Right ventricle myocardium inferior (tissue), 1 donor: ENCODE data around the gene ARSJ. TPM values are rescaled to one million over a fixed set of nuclear protein-coding genes. Genes with fewer than 3 reads are reported as not detected.

ENCODE experiments used
- ATAC-seq: fragments of 200-7000 bp; cut with Tn5 transposase; one replicate; pipeline ENCODE4 v1.9.1; 2020; ENCODE audit warnings: mild to moderate bottlenecking, moderate library complexity
- DNase-seq: peaks from one replicate; pipeline ENCODE4 v3.0.0; 2021; ENCODE audit errors: missing footprints
- intact Hi-C: fragments of 100-400 bp; cut with DNase I; formaldehyde crosslinking; loops from one replicate; pipeline ENCODE4 v1.11.0; 2022
- total RNA-seq: library from RNA; stranded (reverse); fragmentation: NEBNext Ultra II Directional; extraction: Animal tissue kit (Norgen Biotek cat#: 25700); gene quantifications from one replicate; pipeline ENCODE4 v1.2.1, GENCODE V29; 2021
- donor health status: DM: no; HTN: yes; CAD: no; lungs with severe emphysema.

ARSJ gene
- total RNA-seq, 1 donor from 2014 or later, result 0.54 TPM

DNA sequence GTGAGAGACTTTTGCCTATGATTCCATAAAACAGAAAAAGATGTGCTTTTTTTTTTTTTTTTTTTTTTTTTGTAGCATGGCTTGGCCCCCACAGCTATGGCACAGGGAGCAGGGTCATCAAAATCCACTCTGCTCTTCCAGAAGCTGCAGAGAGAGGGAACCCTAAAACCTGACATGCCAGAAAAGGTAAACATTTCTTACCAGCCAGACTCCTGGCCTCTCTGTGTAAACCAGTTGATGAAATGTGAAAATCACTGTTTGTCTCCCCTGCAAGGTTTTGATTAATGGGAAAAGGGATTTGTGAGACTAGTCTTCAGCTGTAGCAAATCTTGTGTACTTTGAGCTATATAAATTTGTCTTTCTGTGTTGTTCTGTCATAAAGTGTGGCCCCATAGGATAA lies 105.9 kb downstream of the ARSJ start:
- ATAC-seq, result no peak
- intact Hi-C loops, result no loop called here
- no peak for DNase-seq

- intact Hi-C loops, result no loop called here
- no peak for DNase-seq
- ATAC-seq, result no peak
Measured at GRCh38 chr4:113872426-113873260, 106.8 kb downstream of the ARSJ start.

DNA sequence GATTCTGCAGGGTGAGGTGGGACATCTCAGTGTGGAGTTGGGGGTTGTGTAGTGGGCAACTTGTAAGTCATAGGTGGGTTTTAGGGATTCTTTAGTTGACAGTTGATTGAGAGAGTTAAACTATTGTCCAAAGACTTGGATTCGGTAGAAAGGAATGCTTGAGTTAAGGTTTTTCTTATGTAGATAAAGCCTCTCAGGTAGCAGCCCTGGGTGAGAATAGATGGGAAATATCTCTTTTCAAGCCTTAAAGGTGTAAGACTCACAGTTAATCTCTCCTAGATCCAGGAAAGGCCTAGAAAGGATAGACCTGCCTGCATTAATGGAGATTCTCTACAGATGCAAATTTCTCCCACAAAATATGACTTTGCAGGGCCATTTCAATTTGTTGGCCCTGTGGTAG lies 108.4 kb downstream of the ARSJ start:
- no peak for DNase-seq
- intact Hi-C loops, result no loop called here
- no peak for ATAC-seq

DNA sequence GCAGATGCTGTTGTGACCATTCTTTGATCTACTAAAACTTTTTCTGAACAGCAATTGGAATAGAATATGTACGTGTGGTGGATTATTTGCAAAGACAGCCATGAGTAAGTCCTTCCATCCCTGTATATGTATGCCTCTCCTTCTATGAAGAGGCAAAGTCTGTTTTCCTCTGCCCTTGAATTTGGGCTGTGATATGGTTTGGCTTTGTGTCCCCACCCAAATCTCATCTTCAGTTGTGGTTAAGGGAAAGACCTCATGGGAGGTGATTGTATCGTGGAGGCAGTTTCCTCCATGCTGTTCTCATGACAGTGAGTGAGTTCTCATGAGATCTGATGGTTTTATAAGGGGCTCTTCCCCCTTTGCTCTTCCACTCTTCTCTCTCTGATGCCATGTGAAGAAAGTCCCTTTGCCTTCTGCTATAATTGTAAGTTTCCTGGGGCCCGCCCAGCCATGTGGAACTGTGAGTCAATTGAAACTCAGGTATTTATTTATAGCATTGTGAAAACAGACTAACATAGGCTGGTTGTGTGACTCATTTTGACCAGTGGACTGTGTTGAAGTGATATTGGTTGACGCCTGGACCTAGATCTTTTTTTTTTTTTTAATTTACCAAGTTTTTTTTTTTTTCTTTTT lies 109.6 kb downstream of the ARSJ start:
- no peak for DNase-seq
- ATAC-seq, result no peak
- intact Hi-C loops, result no loop called here

DNA sequence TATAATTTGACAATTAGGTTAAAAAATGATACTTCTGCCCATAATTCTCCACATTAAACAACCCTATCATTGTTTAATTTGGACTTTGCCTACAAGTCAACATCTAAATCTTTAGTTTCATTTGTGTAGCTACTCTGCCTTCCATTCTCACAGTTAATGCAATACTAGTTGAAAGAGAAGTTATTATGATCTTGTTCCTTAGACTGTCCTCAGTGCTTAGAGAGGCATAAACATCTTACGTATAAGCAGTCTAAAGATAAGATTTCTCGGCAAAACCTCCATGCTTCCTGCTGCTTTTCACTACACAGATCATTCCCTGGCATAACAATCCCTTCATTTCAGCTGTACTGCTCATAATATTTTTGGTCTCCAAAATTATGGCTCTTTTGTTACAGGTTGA lies 112.8 kb downstream of the ARSJ start:
- DNase-seq (no peak), ATAC-seq (no peak)
- intact Hi-C loops, result no loop called here

DNA sequence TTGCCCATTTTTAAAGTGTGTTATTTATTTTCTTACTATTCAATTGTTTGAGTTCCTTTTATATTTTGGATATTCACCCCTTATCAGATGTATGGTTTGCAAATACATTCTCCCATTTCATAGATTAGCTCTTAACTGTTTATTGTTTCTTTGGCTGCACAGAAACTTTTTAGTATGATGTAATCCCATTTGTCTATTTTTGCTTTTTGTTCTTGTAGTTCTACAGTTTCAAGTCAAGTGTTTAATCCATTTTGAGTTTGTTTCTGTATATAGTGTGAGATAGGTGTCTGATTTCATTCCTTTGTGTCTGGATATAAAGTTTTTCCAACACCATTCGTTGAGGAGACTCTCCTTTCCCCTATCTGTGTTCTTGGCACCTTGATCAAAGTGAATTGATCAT lies 120.5 kb downstream of the ARSJ start:
- DNase-seq (no peak), ATAC-seq (no peak)
- intact Hi-C loops, result no loop called here

DNA sequence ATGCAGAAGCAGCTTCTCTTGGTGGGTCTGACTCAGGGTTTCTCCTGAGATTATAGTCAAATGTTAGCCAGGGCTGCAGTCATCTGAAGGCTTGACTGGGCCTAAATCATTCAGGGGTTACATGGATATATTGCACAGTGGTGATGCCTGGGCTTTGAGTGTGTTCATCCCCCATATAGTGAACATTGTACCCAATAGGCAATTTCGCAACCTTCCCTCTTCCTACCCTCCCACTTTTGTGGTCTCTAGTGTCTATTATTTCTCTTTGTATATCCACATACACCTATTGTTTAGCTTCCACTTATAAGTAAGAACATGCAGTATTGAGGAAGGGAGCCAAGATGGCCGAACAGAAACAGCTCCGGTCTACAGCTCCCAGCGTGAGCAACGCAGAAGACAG lies 127.6 kb downstream of the ARSJ start:
- ATAC-seq (no peak), DNase-seq (no peak)
- intact Hi-C loops, result no loop called here

Other genes starting within 250 kb of the ARSJ start
- gene CAMK2D, start 217.9 kb downstream of the ARSJ start, total RNA-seq, result 214 TPM